ENCODE measurements around the gene ARRDC4. TPM values are rescaled to one million over a fixed set of nuclear protein-coding genes. Genes with fewer than 3 reads are reported as not detected.

The ARRDC4 gene
- total and polyA plus RNA-seq, 2 experiments from 2014 or later: 15.5 to 31.6 TPM

GRCh38 chr15:97929456-97930229, 30.9 kb upstream of the ARRDC4 start:
- Histone ChIP-seq H3K9ac (no peak overlapping the region), H2AFZ (no peak overlapping the region), H3K4me2 (ENCODE audit: unreplicated experiment) (no peak overlapping the region), H3K79me2 (ENCODE audit: insufficient read depth) (no peaks in the 10 kb centered on the region), H3K4me3 (no peak overlapping the region), H3K27ac (no peak overlapping the region), H3K9me3 (ENCODE audit: low read depth) (no peaks in the 10 kb centered on the region), H3K9me2 (ENCODE audit: insufficient read depth) (no peaks in the 10 kb centered on the region), H3K4me1 (ENCODE audit: insufficient read depth) (no peaks in the 10 kb centered on the region), H3F3A (ENCODE audit: insufficient read depth) (no peaks in the 10 kb centered on the region), H3K27me3 (replicated peaks; ENCODE audit: insufficient read depth) (no peaks in the 10 kb centered on the region), H4K20me1 (ENCODE audit: insufficient read depth) (no peaks in the 10 kb centered on the region), H3K36me3 (ENCODE audit: low read depth) (no peaks in the 10 kb centered on the region)
- TF ChIP-seq EZH2phosphoT487 (IDR thresholded peaks at IDR 0.05; ENCODE audit: insufficient read depth, low read depth): no peak
- no peak for TF ChIP-seq EZH2 (IDR thresholded peaks at IDR 0.05; ENCODE audit: insufficient read depth, poor library complexity, severe bottlenecking)
- WGBS, 2 experiments (ENCODE audit: low coverage in 1 of 2, low lambda C conversion rate in 2 of 2, missing lambda C conversion rate in 2 of 2): 57 to 61% methylated on average over 6 of the region's 6 CpGs
- in situ Hi-C loops (cut with MboI): no loop called here
- no peak for DNase-seq

GRCh38 chr15:97930230-97930629, 30.3 kb upstream of the ARRDC4 start:
- Histone ChIP-seq H3K27me3 (replicated peaks; ENCODE audit: insufficient read depth) (no peaks in the 10 kb centered on the region), H3K9ac (no peak overlapping the region), H3K4me3 (no peak overlapping the region), H4K20me1 (ENCODE audit: insufficient read depth) (no peaks in the 10 kb centered on the region), H3K9me2 (ENCODE audit: insufficient read depth) (no peaks in the 10 kb centered on the region), H3K9me3 (ENCODE audit: low read depth) (no peaks in the 10 kb centered on the region), H3K27ac (no peak overlapping the region), H2AFZ (no peak overlapping the region), H3F3A (ENCODE audit: insufficient read depth) (no peaks in the 10 kb centered on the region), H3K36me3 (ENCODE audit: low read depth) (no peaks in the 10 kb centered on the region), H3K4me2 (ENCODE audit: unreplicated experiment) (no peak overlapping the region), H3K4me1 (ENCODE audit: insufficient read depth) (no peaks in the 10 kb centered on the region), H3K79me2 (ENCODE audit: insufficient read depth) (no peaks in the 10 kb centered on the region)
- in situ Hi-C loops (cut with MboI): no loop called here
- TF ChIP-seq EZH2 (IDR thresholded peaks at IDR 0.05; ENCODE audit: insufficient read depth, poor library complexity, severe bottlenecking): no peak
- no peak for TF ChIP-seq EZH2phosphoT487 (IDR thresholded peaks at IDR 0.05; ENCODE audit: insufficient read depth, low read depth)
- DNase-seq: no peak

- no peak overlapping the region for H3K4me3 ChIP-seq
- H3K79me2 ChIP-seq (ENCODE audit: insufficient read depth): no peaks in the 10 kb centered on the region
- no peaks in the 10 kb centered on the region for H3K9me3 ChIP-seq (ENCODE audit: low read depth)
- H3K4me1 ChIP-seq (ENCODE audit: insufficient read depth): no peaks in the 10 kb centered on the region
- H3K36me3 ChIP-seq (ENCODE audit: low read depth): no peaks in the 10 kb centered on the region
- no peak overlapping the region for H2AFZ ChIP-seq
- H3F3A ChIP-seq (ENCODE audit: insufficient read depth): no peaks in the 10 kb centered on the region
- TF ChIP-seq EZH2 (IDR thresholded peaks at IDR 0.05; ENCODE audit: insufficient read depth, poor library complexity, severe bottlenecking): no peak
- no peak for TF ChIP-seq EZH2phosphoT487 (IDR thresholded peaks at IDR 0.05; ENCODE audit: insufficient read depth, low read depth)
- WGBS, 2 experiments (ENCODE audit: low coverage in 1 of 2, low lambda C conversion rate in 2 of 2, missing lambda C conversion rate in 2 of 2): 19 to 26% methylated on average over 1 of the region's 1 CpG
- H3K4me2 ChIP-seq (ENCODE audit: unreplicated experiment): no peak overlapping the region
- H3K27ac ChIP-seq: no peak overlapping the region
- H3K9me2 ChIP-seq (ENCODE audit: insufficient read depth): no peaks in the 10 kb centered on the region
- no peak for DNase-seq
- no peaks in the 10 kb centered on the region for H3K27me3 ChIP-seq (replicated peaks; ENCODE audit: insufficient read depth)
- in situ Hi-C loops (cut with MboI): no loop called here
- H4K20me1 ChIP-seq (ENCODE audit: insufficient read depth): no peaks in the 10 kb centered on the region
- no peak overlapping the region for H3K9ac ChIP-seq
Measured at GRCh38 chr15:97931314-97931713, 29.2 kb upstream of the ARRDC4 start.

GRCh38 chr15:97933589-97933988, 26.9 kb upstream of the ARRDC4 start:
- Histone ChIP-seq H3K36me3 (ENCODE audit: low read depth) (no peaks in the 10 kb centered on the region), H3K27me3 (replicated peaks; ENCODE audit: insufficient read depth) (no peaks in the 10 kb centered on the region), H3K4me2 (ENCODE audit: unreplicated experiment) (no peak overlapping the region), H3K9me2 (ENCODE audit: insufficient read depth) (no peaks in the 10 kb centered on the region), H3K9me3 (ENCODE audit: low read depth) (no peaks in the 10 kb centered on the region), H2AFZ (no peak overlapping the region), H3K4me3 (no peak overlapping the region), H3F3A (ENCODE audit: insufficient read depth) (no peaks in the 10 kb centered on the region), H3K4me1 (ENCODE audit: insufficient read depth) (no peaks in the 10 kb centered on the region), H3K27ac (no peak overlapping the region), H4K20me1 (ENCODE audit: insufficient read depth) (no peaks in the 10 kb centered on the region), H3K9ac (no peak overlapping the region), H3K79me2 (ENCODE audit: insufficient read depth) (no peaks in the 10 kb centered on the region)
- DNase-seq: no peak
- no peak for TF ChIP-seq EZH2phosphoT487 (IDR thresholded peaks at IDR 0.05; ENCODE audit: insufficient read depth, low read depth)
- no peak for TF ChIP-seq EZH2 (IDR thresholded peaks at IDR 0.05; ENCODE audit: insufficient read depth, poor library complexity, severe bottlenecking)
- WGBS, 2 experiments (ENCODE audit: low coverage in 1 of 2, low lambda C conversion rate in 2 of 2, missing lambda C conversion rate in 2 of 2): 13 to 19% methylated on average over 1 of the region's 1 CpG
- in situ Hi-C loops (cut with MboI): no loop called here
